Measurements from ENCODE around the gene ATP1A4.

The ATP1A4 gene

GRCh38 chr1:160127381-160127780, 24.0 kb upstream of the ATP1A4 start:
- TF ChIP-seq ZNF426 (tag by site-specific recombination; IDR thresholded peaks at IDR 0.05): no peak
- TF ChIP-seq ZBTB6 (tag by site-specific recombination; IDR thresholded peaks at IDR 0.05): no peak
- no peak for TF ChIP-seq TSHZ1 (tag by site-specific recombination; IDR thresholded peaks at IDR 0.05; ENCODE audit: borderline replicate concordance)
- no peak for TF ChIP-seq ZNF473 (tag by site-specific recombination; IDR thresholded peaks at IDR 0.05)
- TF ChIP-seq ZNF391 (tag by site-specific recombination; IDR thresholded peaks at IDR 0.05; ENCODE audit: borderline replicate concordance, low read depth): no peak
- no peak for TF ChIP-seq ZBTB44 (tag by site-specific recombination; IDR thresholded peaks at IDR 0.05)
- no peak for TF ChIP-seq ZNF266 (tag by site-specific recombination; IDR thresholded peaks at IDR 0.05; ENCODE audit: low read depth)
- TF ChIP-seq ZNF132 (tag by site-specific recombination; IDR thresholded peaks at IDR 0.05; ENCODE audit: borderline replicate concordance): no peak
- TF ChIP-seq KLF16 (tag by site-specific recombination; IDR thresholded peaks at IDR 0.05): no peak
- no peak for TF ChIP-seq MEIS1 (CRISPR knock-in tag; IDR thresholded peaks at IDR 0.05; ENCODE audit: borderline replicate concordance)
- TF ChIP-seq GLI2 (tag by site-specific recombination; IDR thresholded peaks at IDR 0.05; ENCODE audit: borderline replicate concordance, low read depth): no peak
- TF ChIP-seq ZIC2 (tag by site-specific recombination; IDR thresholded peaks at IDR 0.05): no peak
- no peak for TF ChIP-seq PATZ1 (tag by site-specific recombination; IDR thresholded peaks at IDR 0.05)
- TF ChIP-seq ZNF670 (tag by site-specific recombination; IDR thresholded peaks at IDR 0.05; ENCODE audit: low read depth): no peak
- no peak for TF ChIP-seq ZNF133 (tag by site-specific recombination; IDR thresholded peaks at IDR 0.05)
- no peak for TF ChIP-seq ZNF155 (tag by site-specific recombination; IDR thresholded peaks at IDR 0.05)
- TF ChIP-seq ZNF449 (tag by site-specific recombination; IDR thresholded peaks at IDR 0.05): no peak
- TF ChIP-seq ZNF548 (tag by site-specific recombination; IDR thresholded peaks at IDR 0.05): no peak
- no peak for TF ChIP-seq ZNF488 (tag by site-specific recombination; IDR thresholded peaks at IDR 0.05)
- no peaks in the 10 kb centered on the region for H3K9me3 ChIP-seq (ENCODE audit: control insufficient read depth, insufficient read depth, low read depth, low read length)
- H3K4me3 ChIP-seq (ENCODE audit: low read depth, low read length): no peak overlapping the region
- ChIA-PET POLR2A (no interaction called here), CTCF (interaction anchor here (0.7 to 2.5 kb wide), 8 partner anchors 10 to 177 kb away, joined by 3 to 6 read pairs (median 3); no protein-coding TSS in a partner anchor)
- no peaks in the 10 kb centered on the region for H3K36me3 ChIP-seq (ENCODE audit: control insufficient read depth in 2 of 2, insufficient read depth in 1 of 2, low read length in 2 of 2)
- no peaks in the 10 kb centered on the region for H3K4me1 ChIP-seq (ENCODE audit: control insufficient read depth, insufficient read depth, low read length)
- no peak overlapping the region for H3K27ac ChIP-seq (ENCODE audit: extremely low read depth, low read depth, low read length)
